ENCODE results near the gene SEC23A.

- TF ChIP-seq POLR2A (IDR thresholded peaks at IDR 0.05) (no peak), CTCF (IDR thresholded peaks at IDR 0.05) (no peak)
These were observed 59.6 kb downstream of the SEC23A start for GRCh38 chr14:39043352-39043943.

Measured in heart left ventricle (tissue), 13 donors.